GM12878 (cell line): Measurements from ENCODE around the gene DDIT4. TPM values are rescaled to one million over a fixed set of nuclear protein-coding genes. Genes with fewer than 3 reads are reported as not detected.

ENCODE experiments used
- ATAC-seq: fragments of 200-7000 bp; cut with Tn5 transposase; 3 replicates; pipeline ENCODE4 v1.9.1; 2020; ENCODE audit warnings: mild to moderate bottlenecking, moderate library complexity
- BruUV-seq: library from RNA; stranded (reverse); fragments of 400-500 nt; replicated peaks from 2 replicates; lab custom pipeline; 2021; lab: Mats Ljungman, UMichigan
- CTCF ChIA-PET: fragments of 300-600 bp; sonication (Branson Sonifier 250); formaldehyde crosslinking; extraction: SDS; loops from one replicate; lab custom pipeline; 2021; ENCODE audit warnings: inconsistent platforms; lab: Yijun Ruan, JAX
- POLR2A ChIA-PET: fragments of 350-600 bp; formaldehyde crosslinking; extraction: SDS; loops from one replicate; lab custom pipeline; 2021; ENCODE audit warnings: inconsistent platforms; lab: Charles Lee
- RAD21 ChIA-PET: fragments of 300-600 bp; sonication (Branson Sonifier 250); formaldehyde crosslinking; loops from one replicate; lab custom pipeline; 2023; ENCODE audit warnings: antibody characterized with exemption; ENCODE audit not compliant: unreplicated experiment; lab: Charles Lee
- SMC1A ChIA-PET: fragments of 300-600 bp; sonication (Branson Sonifier 250); formaldehyde crosslinking; loops from one replicate; lab custom pipeline; 2023; ENCODE audit not compliant: unreplicated experiment, uncharacterized antibody; lab: Charles Lee
- DNase-seq: peaks from one replicate; pipeline ENCODE4 v3.0.0-alpha.2; 2011; ENCODE audit warnings: low read depth, low spot score
- FAIRE-seq: peaks from 3 replicates; lab custom pipeline; 2011; peaks lifted over from hg19 to GRCh38; lab: Jason Lieb, UNC
- H2AFZ ChIP-seq: 2 replicates; pipeline ENCODE4 v1.6.0; 2011; ENCODE audit warnings: low read depth, low read length, control low read depth; ENCODE audit not compliant: control insufficient read depth
- H3K27ac ChIP-seq: 2 replicates; pipeline ENCODE4 v1.5.1; 2011; ENCODE audit warnings: control low read depth; ENCODE audit not compliant: control insufficient read depth, insufficient read depth
- H3K27me3 ChIP-seq, 2 experiments: replicated peaks in 1 of 2; 2 replicates each; pipeline versions ENCODE4 v1.6.0 to v1.6.1; 2011; ENCODE audit warnings: low read length in 1 of 2; ENCODE audit not compliant: control insufficient read depth in 2 of 2, insufficient read depth in 2 of 2
- H3K36me3 ChIP-seq, 2 experiments: 2 replicates each; pipeline ENCODE4 v1.5.1; 2011; ENCODE audit warnings: low read length in 1 of 2; ENCODE audit not compliant: control insufficient read depth in 2 of 2, insufficient read depth in 2 of 2
- H3K4me1 ChIP-seq: 2 replicates; pipeline ENCODE4 v1.6.1; 2011; ENCODE audit warnings: mild to moderate bottlenecking, low read length, moderate library complexity, mixed read lengths; ENCODE audit not compliant: control insufficient read depth, insufficient read depth
- H3K4me2 ChIP-seq: 2 replicates; pipeline ENCODE4 v1.6.0; 2011; ENCODE audit warnings: control low read depth; ENCODE audit not compliant: control insufficient read depth, insufficient read depth
- H3K4me3 ChIP-seq: fragments of 200-600 bp; sonication (generic); 2 replicates; pipeline ENCODE4 v1.5.1; 2016
- H3K79me2 ChIP-seq: 2 replicates; pipeline ENCODE4 v1.6.0; 2011; ENCODE audit warnings: low read length; ENCODE audit not compliant: control insufficient read depth, insufficient read depth
- H3K9ac ChIP-seq: 2 replicates; pipeline ENCODE4 v1.8.0; 2011; ENCODE audit warnings: low read length, control low read depth, mixed read lengths; ENCODE audit not compliant: control insufficient read depth, insufficient read depth
- H3K9me3 ChIP-seq: replicated peaks from 3 replicates; pipeline ENCODE4 v1.5.1; 2011; ENCODE audit warnings: mild to moderate bottlenecking, low read length; ENCODE audit not compliant: control insufficient read depth, insufficient read depth
- H4K20me1 ChIP-seq: 2 replicates; pipeline ENCODE4 v1.6.0; 2011; ENCODE audit not compliant: control insufficient read depth, insufficient read depth
- BHLHE40 ChIP-seq, 2 experiments: fragments of 450-650 bp in 1 of 2; IDR thresholded peaks; 2 replicates each; pipeline ENCODE4 v1.6.1; 2011 to 2017; ENCODE audit warnings: low read depth in 2 of 2, borderline replicate concordance in 1 of 2, improper control_type of control experiment in 1 of 2, low read length in 1 of 2, mild to moderate bottlenecking in 1 of 2
- CREM ChIP-seq: IDR thresholded peaks from 2 replicates; pipeline ENCODE4 v1.6.1; 2014; ENCODE audit warnings: antibody characterized with exemption, low read depth
- DPF2 ChIP-seq: fragments of 450-650 bp; IDR thresholded peaks from 2 replicates; pipeline ENCODE4 v1.6.1; 2017; ENCODE audit warnings: mild to moderate bottlenecking
- E4F1 ChIP-seq: fragments of 450-650 bp; IDR thresholded peaks from 2 replicates; pipeline ENCODE4 v1.6.1; 2018; ENCODE audit warnings: borderline replicate concordance, mild to moderate bottlenecking; ENCODE audit not compliant: partially characterized antibody
- ETV6 ChIP-seq, 2 experiments: fragments of 450-650 bp in 1 of 2; IDR thresholded peaks in 1 of 2; conservative IDR thresholded peaks in 1 of 2; 2 replicates each; pipeline ENCODE4 v1.6.1; 2014; ENCODE audit warnings: antibody characterized with exemption in 1 of 2, borderline replicate concordance in 1 of 2, low read depth in 1 of 2, mild to moderate bottlenecking in 1 of 2, moderate library complexity in 1 of 2
- HDAC2 ChIP-seq: fragments of 200-600 bp; sonication (generic); IDR thresholded peaks from 2 replicates; pipeline ENCODE4 v1.6.1; 2017
- IRF4 ChIP-seq: IDR thresholded peaks from 2 replicates; pipeline ENCODE4 v1.6.1; 2011; ENCODE audit warnings: low read depth, low read length
- MEF2A ChIP-seq: IDR thresholded peaks from 2 replicates; pipeline ENCODE4 v1.6.1; 2011; ENCODE audit warnings: low read depth, mild to moderate bottlenecking, low read length, moderate library complexity; ENCODE audit not compliant: insufficient read depth
- MEF2B ChIP-seq: fragments of 450-650 bp; IDR thresholded peaks from 2 replicates; pipeline ENCODE4 v1.6.1; 2018; ENCODE audit warnings: mild to moderate bottlenecking, moderate library complexity; ENCODE audit not compliant: partially characterized antibody, poor library complexity, severe bottlenecking
- MTA2 ChIP-seq: fragments of 450-650 bp; IDR thresholded peaks from 2 replicates; pipeline ENCODE4 v1.6.1; 2016; ENCODE audit warnings: low read depth, mild to moderate bottlenecking, moderate library complexity
- MYB ChIP-seq: fragments of 150-350 bp; IDR thresholded peaks from 2 replicates; pipeline ENCODE4 v1.6.1; 2014; ENCODE audit warnings: mild to moderate bottlenecking, low read depth, low read length, borderline replicate concordance
- NFIC ChIP-seq: IDR thresholded peaks from 2 replicates; pipeline ENCODE4 v1.6.1; 2012; ENCODE audit warnings: low read depth, mild to moderate bottlenecking, inconsistent platforms, low read length, moderate library complexity
- NR2F1 ChIP-seq: fragments of 450-650 bp; conservative IDR thresholded peaks from 2 replicates; pipeline ENCODE4 v1.6.1; 2017; ENCODE audit warnings: mild to moderate bottlenecking
- PAX8 ChIP-seq: fragments of 450-650 bp; IDR thresholded peaks from 2 replicates; pipeline ENCODE4 v1.6.1; 2017; ENCODE audit warnings: mild to moderate bottlenecking, moderate library complexity
- RUNX3 ChIP-seq: IDR thresholded peaks from 2 replicates; pipeline ENCODE4 v1.6.1; 2012; ENCODE audit warnings: low read length, inconsistent platforms
- SIN3A ChIP-seq: IDR thresholded peaks from 2 replicates; pipeline ENCODE4 v1.6.1; 2012; ENCODE audit warnings: low read depth, low read length, improper control_type of control experiment
- SIX5 ChIP-seq: IDR thresholded peaks from 2 replicates; pipeline ENCODE4 v1.6.1; 2011; ENCODE audit warnings: mild to moderate bottlenecking, low read depth, low read length, moderate library complexity; ENCODE audit not compliant: severe bottlenecking
- SMARCA5 ChIP-seq: fragments of 450-650 bp; IDR thresholded peaks from 2 replicates; pipeline ENCODE4 v1.6.1; 2017; ENCODE audit warnings: mild to moderate bottlenecking
- WGBS: methylation state at CpG from one replicate; pipeline ENCODE4 v1.1.6; 2016; ENCODE audit warnings: low lambda C conversion rate; ENCODE audit not compliant: insufficient replicate concordance, insufficient coverage; ENCODE audit errors: missing lambda C conversion rate; 5-methylcytosine and 5-hydroxymethylcytosine counted together
- in situ Hi-C: fragments of 300-500 bp; cut with MboI; formaldehyde crosslinking; loops from 9 replicates; pipeline ENCODE4 v1.14.3; 2018; ENCODE audit warnings: mixed read lengths
- intact Hi-C: fragments of 100-400 bp; cut with micrococcal nuclease; formaldehyde crosslinking; loops from one replicate; pipeline ENCODE4 v1.14.2; 2022; ENCODE audit not compliant: unreplicated experiment
- polyA plus RNA-seq, 11 experiments: library from polyadenylated mRNA; depleted of rRNA in 4 of 11; unstranded in 6 of 11; stranded (reverse) in 5 of 11; fragments of >200 nt; fragmentation: Nextera tagmentation in 4 of 11; fragmentation: Illumina TruSeq in 1 of 11; extraction: Ambion mirVana in 4 of 11; extraction: Trizol in 1 of 11; gene quantifications; 1 replicate in 1 of 11; 2 replicates in 10 of 11; pipeline versions ENCODE4 v1.2.1 to v1.2.3, GENCODE V29; 2011 to 2016; ENCODE audit warnings: inconsistent platforms in 2 of 11, missing spikeins in 2 of 11, low read depth in 1 of 11
- total RNA-seq, 4 experiments: library from RNA; depleted of rRNA in 3 of 4; stranded (reverse); fragments of >200 nt in 3 of 4; fragmentation: Illumina TruSeq in 1 of 4; extraction: Trizol in 1 of 4; gene quantifications; 2 replicates each; pipeline versions ENCODE4 v1.2.1 to v1.2.3, GENCODE V29; 2013 to 2021
- TF ChIP-seq, protein P1 (sequence below): IDR thresholded peaks from 2 replicates; pipeline ENCODE4 v1.6.1; 2012; ENCODE audit warnings: low read length, inconsistent platforms

The DDIT4 gene
- total and polyA plus RNA-seq, 10 of the 15 experiments (the other 5 are each of a cell fraction or from before 2014, with no cell fraction given) = 2.1 to 277 (median 183) TPM

GRCh38 chr10:72259491-72260238 is 14.1 kb upstream of the DDIT4 start:
- H3K79me2 ChIP-seq = peaks cover 2% of the 10 kb centered on the region
- ChIA-PET POLR2A (interaction anchor here (0.6 to 11.6 kb wide), 18 partner anchors 12 to 127 kb away, joined by 3 to 267 read pairs (median 6); partner anchors contain the start of genes ANAPC16, ASCC1 and DDIT4), CTCF (interaction anchor here (0.5 to 7.6 kb wide), 22 partner anchors 9 to 1514 kb away, joined by 3 to 59 read pairs (median 4); partner anchors contain the start of genes ANAPC16, ASCC1 and DDIT4), RAD21 (interaction anchor here (0.6 to 13.0 kb wide), 15 partner anchors 13 to 424 kb away, joined by 3 to 200 read pairs (median 18); partner anchors contain the start of genes ANAPC16, ASCC1 and DDIT4), SMC1A (interaction anchor here (0.8 to 21.0 kb wide), 20 partner anchors 9 to 134 kb away, joined by 3 to 275 read pairs (median 7); partner anchors contain the start of genes ANAPC16, ASCC1 and DDIT4)
- no peaks in the 10 kb centered on the region for H3K9me3 ChIP-seq
- H4K20me1 ChIP-seq = no peaks in the 10 kb centered on the region
- peak; percentile 49 for FAIRE-seq
- H3K4me2 ChIP-seq = peak overlapping the region; percentile 75
- H3K27me3 ChIP-seq = no peaks in the 10 kb centered on the region
- no peak overlapping the region for H2AFZ ChIP-seq
- in situ Hi-C loops (no loop called here), intact Hi-C loops (loop anchor here (2.0 to 5.0 kb wide), 2 partner anchors 42 to 61 kb away; partner anchors contain the start of genes ANAPC16 and ASCC1)
- H3K9ac ChIP-seq = peak overlapping the region; percentile 71
- DNase-seq = no peak
- H3K27ac ChIP-seq = peak overlapping the region; percentile 95
- BruUV-seq = no TSS peak
- WGBS = 4% methylated on average over 5 of the region's 5 CpGs
- ATAC-seq = peak; percentile 26
- H3K4me1 ChIP-seq = peaks cover 78% of the 10 kb centered on the region
- H3K4me3 ChIP-seq = peak overlapping the region; percentile 68; the same call in 1 of the 2 replicates
- no peaks in the 10 kb centered on the region for H3K36me3 ChIP-seq
- no peak for TF ChIP-seq SIX5
- TF ChIP-seq NFIC = no peak
- TF ChIP-seq MYB = no peak
- TF ChIP-seq HDAC2 = no peak
- TF ChIP-seq SMARCA5 = 0 out of 2 replicates have a peak, but pooled peaks have one; percentile 15
- peak; percentile 79 for TF ChIP-seq MEF2A
- no peak for TF ChIP-seq CREM
- TF ChIP-seq IRF4 = no peak
- TF ChIP-seq ETV6 (conservative IDR thresholded peaks at IDR 0.05 in 1 of 2, IDR thresholded peaks at IDR 0.05 in 1 of 2; ENCODE audit: borderline replicate concordance in 1 of 2, low read depth in 1 of 2) = peak in 1 of 2 experiments; percentile 23; a peak in 1 of 4 replicates
- TF ChIP-seq, protein P1, sequence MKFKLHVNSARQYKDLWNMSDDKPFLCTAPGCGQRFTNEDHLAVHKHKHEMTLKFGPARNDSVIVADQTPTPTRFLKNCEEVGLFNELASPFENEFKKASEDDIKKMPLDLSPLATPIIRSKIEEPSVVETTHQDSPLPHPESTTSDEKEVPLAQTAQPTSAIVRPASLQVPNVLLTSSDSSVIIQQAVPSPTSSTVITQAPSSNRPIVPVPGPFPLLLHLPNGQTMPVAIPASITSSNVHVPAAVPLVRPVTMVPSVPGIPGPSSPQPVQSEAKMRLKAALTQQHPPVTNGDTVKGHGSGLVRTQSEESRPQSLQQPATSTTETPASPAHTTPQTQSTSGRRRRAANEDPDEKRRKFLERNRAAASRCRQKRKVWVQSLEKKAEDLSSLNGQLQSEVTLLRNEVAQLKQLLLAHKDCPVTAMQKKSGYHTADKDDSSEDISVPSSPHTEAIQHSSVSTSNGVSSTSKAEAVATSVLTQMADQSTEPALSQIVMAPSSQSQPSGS = 0 out of 2 replicates have a peak, but pooled peaks have one; percentile 32
- peak; percentile 62; the same call in 1 of the 2 replicates for TF ChIP-seq MTA2
- TF ChIP-seq DPF2 = no peak
- no peak for TF ChIP-seq BHLHE40 (IDR thresholded peaks at IDR 0.05; ENCODE audit: borderline replicate concordance in 1 of 2, low read depth in 2 of 2, low read length in 1 of 2)
- no peak for TF ChIP-seq E4F1
- no peak for TF ChIP-seq PAX8
- no peak for TF ChIP-seq SIN3A
- peak; percentile 74 for TF ChIP-seq MEF2B
- peak; percentile 45; the same call in 1 of the 2 replicates for TF ChIP-seq RUNX3
- peak; percentile 32; the same call in 1 of the 2 replicates for TF ChIP-seq NR2F1
